Smooth muscle cell (in vitro differentiated cells): ENCODE data around the gene EXTL1. TPM values are rescaled to one million over a fixed set of nuclear protein-coding genes. Genes with fewer than 3 reads are reported as not detected.

Source experiments
- DNase-seq: peaks from one replicate; lab custom pipeline; 2025; ENCODE audit not compliant: unreplicated experiment; lab: John Stamatoyannopoulos, UW
- H2AFZ ChIP-seq: fragments of 200-600 bp; sonication (generic); 2 replicates; pipeline ENCODE4 v1.6.0; 2016; ENCODE audit warnings: antibody characterized with exemption, low read depth, mild to moderate bottlenecking
- H3F3A ChIP-seq: fragments of 200-600 bp; sonication (generic); 2 replicates; pipeline ENCODE4 v1.6.0; 2017; ENCODE audit warnings: antibody characterized with exemption, low read depth
- H3K27ac ChIP-seq: fragments of 200-600 bp; sonication (generic); 2 replicates; pipeline ENCODE4 v1.5.1; 2016; ENCODE audit warnings: low read depth, mild to moderate bottlenecking
- H3K27me3 ChIP-seq: fragments of 200-600 bp; sonication (generic); 2 replicates; pipeline ENCODE4 v1.6.1; 2016; ENCODE audit warnings: low read depth, mild to moderate bottlenecking
- H3K36me3 ChIP-seq: fragments of 200-600 bp; sonication (generic); 2 replicates; pipeline ENCODE4 v1.5.1; 2016; ENCODE audit warnings: low read depth
- H3K4me1 ChIP-seq: fragments of 200-600 bp; sonication (generic); 2 replicates; pipeline ENCODE4 v1.5.1; 2016; ENCODE audit warnings: low read depth
- H3K4me2 ChIP-seq: fragments of 200-600 bp; sonication (generic); 2 replicates; pipeline ENCODE4 v1.6.0; 2016; ENCODE audit warnings: mild to moderate bottlenecking
- H3K4me3 ChIP-seq: fragments of 200-600 bp; sonication (generic); 2 replicates; pipeline ENCODE4 v1.5.1; 2016; ENCODE audit warnings: mild to moderate bottlenecking
- H3K79me2 ChIP-seq: fragments of 200-600 bp; sonication (generic); 2 replicates; pipeline ENCODE4 v1.6.0; 2016; ENCODE audit warnings: low read depth, mild to moderate bottlenecking
- H3K9ac ChIP-seq: fragments of 200-600 bp; sonication (generic); 2 replicates; pipeline ENCODE4 v1.6.0; 2016; ENCODE audit warnings: low read depth
- H3K9me3 ChIP-seq: fragments of 200-600 bp; sonication (generic); replicated peaks from 2 replicates; pipeline ENCODE4 v1.5.1; 2016; ENCODE audit warnings: low read depth
- H4K20me1 ChIP-seq: fragments of 200-600 bp; sonication (generic); 2 replicates; pipeline ENCODE4 v1.6.0; 2016; ENCODE audit warnings: low read depth
- WGBS: methylation state at CpG from one replicate; pipeline ENCODE4 v1.1.7; 2016; ENCODE audit warnings: low lambda C conversion rate; 5-methylcytosine and 5-hydroxymethylcytosine counted together
- polyA plus RNA-seq: library from polyadenylated mRNA; unstranded; fragments of >200 nt; fragmentation: Nextera tagmentation; extraction: Ambion mirVana; gene quantifications from 2 replicates; pipeline ENCODE4 v1.2.1, GENCODE V29; 2016
- total RNA-seq: library from RNA; depleted of rRNA; stranded (reverse); fragments of >200 nt; gene quantifications from 2 replicates; pipeline ENCODE4 v1.2.3, GENCODE V29; 2014
- TF ChIP-seq, protein P1 (sequence below): fragments of 200-600 bp; sonication (generic); IDR thresholded peaks from 2 replicates; pipeline ENCODE4 v1.5.1; 2017; ENCODE audit warnings: borderline replicate concordance, mild to moderate bottlenecking, antibody characterized with exemption; ENCODE audit not compliant: insufficient read depth, poor library complexity, severe bottlenecking

EXTL1 gene
- total and polyA plus RNA-seq, 2 experiments from 2014 or later: 11.2 to 25.8 TPM

DNA sequence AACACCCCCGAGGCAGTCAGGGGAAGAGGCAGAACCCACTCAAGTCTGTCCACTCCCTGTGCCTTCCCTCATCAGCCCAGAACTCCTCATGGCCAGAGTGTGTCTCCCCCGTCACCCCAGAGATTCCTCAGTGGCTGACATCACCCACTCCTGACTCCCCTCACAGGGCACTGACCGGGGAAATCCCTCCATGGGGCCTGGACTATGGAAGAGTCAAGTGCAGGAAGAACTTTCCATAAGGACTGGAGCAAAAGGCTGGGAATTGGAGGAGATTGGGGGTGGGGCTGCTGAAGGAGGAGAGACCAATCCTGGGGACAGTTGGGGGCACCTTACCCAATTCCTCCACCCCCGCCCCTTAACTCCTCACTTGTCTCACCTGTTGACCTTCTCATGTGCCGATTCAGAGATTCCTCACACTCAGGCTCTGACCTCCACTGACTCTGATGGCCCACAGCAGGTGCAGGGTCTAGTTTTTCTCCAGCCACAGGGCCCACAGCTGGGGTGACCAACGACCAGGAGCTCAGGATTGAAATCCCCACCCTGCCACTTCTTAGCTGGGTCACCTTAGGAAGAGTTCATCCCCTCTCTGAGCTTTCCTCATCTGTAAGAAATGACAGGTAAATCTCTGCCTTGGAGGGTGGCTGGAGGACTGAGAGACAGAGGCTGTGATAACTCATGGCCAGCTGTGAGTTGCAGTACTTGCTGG, 481 bp upstream of the EXTL1 start:
- Histone ChIP-seq H3K4me3 (peak overlapping the region; percentile 40), H3K27ac (peak overlapping the region; percentile 86), H4K20me1 (no peaks in the 10 kb centered on the region), H3K36me3 (no peaks in the 10 kb centered on the region), H3K79me2 (peaks cover 4% of the 10 kb centered on the region), H3K4me1 (peaks cover 44% of the 10 kb centered on the region), H2AFZ (no peak overlapping the region), H3K27me3 (no peaks in the 10 kb centered on the region), H3K4me2 (peak overlapping the region; percentile 86), H3K9me3 (no peaks in the 10 kb centered on the region), H3K9ac (peak overlapping the region; percentile 61), H3F3A (peaks cover 17% of the 10 kb centered on the region)
- DNase-seq: no peak
- TF ChIP-seq, protein P1, sequence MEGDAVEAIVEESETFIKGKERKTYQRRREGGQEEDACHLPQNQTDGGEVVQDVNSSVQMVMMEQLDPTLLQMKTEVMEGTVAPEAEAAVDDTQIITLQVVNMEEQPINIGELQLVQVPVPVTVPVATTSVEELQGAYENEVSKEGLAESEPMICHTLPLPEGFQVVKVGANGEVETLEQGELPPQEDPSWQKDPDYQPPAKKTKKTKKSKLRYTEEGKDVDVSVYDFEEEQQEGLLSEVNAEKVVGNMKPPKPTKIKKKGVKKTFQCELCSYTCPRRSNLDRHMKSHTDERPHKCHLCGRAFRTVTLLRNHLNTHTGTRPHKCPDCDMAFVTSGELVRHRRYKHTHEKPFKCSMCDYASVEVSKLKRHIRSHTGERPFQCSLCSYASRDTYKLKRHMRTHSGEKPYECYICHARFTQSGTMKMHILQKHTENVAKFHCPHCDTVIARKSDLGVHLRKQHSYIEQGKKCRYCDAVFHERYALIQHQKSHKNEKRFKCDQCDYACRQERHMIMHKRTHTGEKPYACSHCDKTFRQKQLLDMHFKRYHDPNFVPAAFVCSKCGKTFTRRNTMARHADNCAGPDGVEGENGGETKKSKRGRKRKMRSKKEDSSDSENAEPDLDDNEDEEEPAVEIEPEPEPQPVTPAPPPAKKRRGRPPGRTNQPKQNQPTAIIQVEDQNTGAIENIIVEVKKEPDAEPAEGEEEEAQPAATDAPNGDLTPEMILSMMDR: no peak
- 62% methylated on average over 6 of the region's 6 CpGs for WGBS

DNA sequence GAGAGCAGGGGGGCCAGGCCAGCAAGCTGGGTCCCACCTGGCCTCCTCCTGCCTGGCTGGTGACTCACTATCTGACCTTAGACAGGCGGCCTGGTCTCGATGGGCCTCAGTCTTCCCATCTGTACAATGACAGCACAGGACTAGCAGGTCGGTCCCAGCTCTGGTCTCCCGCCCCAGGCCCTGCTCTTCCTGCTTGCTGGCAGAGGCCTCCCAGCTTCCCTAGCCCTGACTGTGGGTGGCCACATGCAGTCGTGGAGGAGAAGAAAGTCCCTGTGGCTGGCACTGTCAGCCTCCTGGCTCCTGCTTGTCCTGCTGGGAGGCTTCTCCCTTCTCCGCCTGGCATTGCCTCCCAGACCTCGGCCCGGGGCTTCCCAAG, 817 bp downstream of the EXTL1 start:
- no peak for DNase-seq

DNA sequence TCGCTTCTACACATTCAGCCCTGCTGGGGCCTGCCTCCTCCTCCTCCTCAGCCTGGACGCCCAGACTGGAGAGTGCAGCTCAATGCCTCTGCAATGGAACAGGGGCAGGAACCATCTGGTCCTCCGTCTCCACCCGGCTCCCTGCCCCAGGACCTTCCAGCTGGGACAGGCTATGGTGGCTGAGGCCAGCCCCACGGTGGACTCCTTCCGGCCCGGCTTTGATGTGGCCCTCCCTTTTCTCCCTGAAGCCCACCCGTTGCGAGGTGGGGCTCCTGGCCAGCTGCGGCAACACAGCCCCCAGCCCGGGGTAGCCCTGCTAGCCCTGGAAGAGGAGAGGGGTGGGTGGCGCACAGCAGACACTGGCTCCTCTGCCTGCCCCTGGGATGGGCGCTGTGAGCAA, 1.4 kb downstream of the EXTL1 start:
- H3K79me2 ChIP-seq: peaks cover 4% of the 10 kb centered on the region
- no peaks in the 10 kb centered on the region for H3K27me3 ChIP-seq
- H3K27ac ChIP-seq: peak overlapping the region; percentile 0
- peaks cover 31% of the 10 kb centered on the region for H3K4me1 ChIP-seq
- H4K20me1 ChIP-seq: no peaks in the 10 kb centered on the region
- WGBS: 91% methylated on average over 13 of the region's 13 CpGs
- H3F3A ChIP-seq: peaks cover 19% of the 10 kb centered on the region
- H2AFZ ChIP-seq: no peak overlapping the region
- H3K9me3 ChIP-seq: no peaks in the 10 kb centered on the region
- H3K36me3 ChIP-seq: no peaks in the 10 kb centered on the region
- H3K4me2 ChIP-seq: peak overlapping the region; percentile 86
- no peak overlapping the region for H3K9ac ChIP-seq
- H3K4me3 ChIP-seq: peak overlapping the region; percentile 27
- no peak for DNase-seq
- TF ChIP-seq, protein P1: no peak

More for the DNA sequence above, 817 bp downstream of the EXTL1 start:
- Histone ChIP-seq H3K27ac (peak overlapping the region; percentile 13), H3K4me1 (peaks cover 35% of the 10 kb centered on the region), H3K9ac (no peak overlapping the region), H3K36me3 (no peaks in the 10 kb centered on the region), H3K79me2 (peaks cover 4% of the 10 kb centered on the region), H3K4me2 (peak overlapping the region; percentile 86), H3K27me3 (no peaks in the 10 kb centered on the region), H3K4me3 (peak overlapping the region; percentile 27), H4K20me1 (no peaks in the 10 kb centered on the region), H3K9me3 (no peaks in the 10 kb centered on the region), H2AFZ (no peak overlapping the region), H3F3A (peaks cover 20% of the 10 kb centered on the region)
- TF ChIP-seq, protein P1: no peak
- 89% methylated on average over 8 of the region's 8 CpGs for WGBS

GRCh38 chr1:26023826-26024225, 2.3 kb downstream of the EXTL1 start:
- Histone ChIP-seq H3F3A (peaks cover 11% of the 10 kb centered on the region), H3K36me3 (no peaks in the 10 kb centered on the region), H3K27me3 (no peaks in the 10 kb centered on the region), H3K4me3 (peak overlapping the region; percentile 27), H3K9me3 (no peaks in the 10 kb centered on the region), H3K27ac (peak overlapping the region; percentile 21), H2AFZ (no peak overlapping the region), H3K79me2 (peaks cover 4% of the 10 kb centered on the region), H3K9ac (no peak overlapping the region), H3K4me1 (peaks cover 25% of the 10 kb centered on the region), H4K20me1 (no peaks in the 10 kb centered on the region), H3K4me2 (peak overlapping the region; percentile 86)
- WGBS: 58% methylated on average over 5 of the region's 5 CpGs
- TF ChIP-seq, protein P1: no peak
- no peak for DNase-seq
